AG04450 (cell line): ENCODE measurements around the gene HYOU1. TPM values are rescaled to one million over a fixed set of nuclear protein-coding genes. Genes with fewer than 3 reads are reported as not detected.
"Not testable (repeated sequence)": the region's sequence is repeated elsewhere in the genome, so short reads cannot be mapped to it uniquely, and the experiment has no call there.

Experiments
- CTCF ChIA-PET: fragments of 300-600, 350-600 bp; formaldehyde crosslinking; extraction: SDS; loops from one replicate; lab custom pipeline; 2022; ENCODE audit warnings: antibody characterized with exemption, inconsistent platforms; lab: Charles Lee
- POLR2A ChIA-PET: fragments of 350-600 bp; formaldehyde crosslinking; extraction: SDS; loops from one replicate; lab custom pipeline; 2021; ENCODE audit warnings: antibody characterized with exemption, inconsistent platforms; lab: Yijun Ruan, JAX
- DNase-seq: peaks from one replicate; pipeline ENCODE4 v3.0.0-alpha.2; 2011; ENCODE audit warnings: low read depth, low spot score
- H3K27ac ChIP-seq: one replicate; pipeline ENCODE4 v1.5.1; 2012; ENCODE audit warnings: low read depth, low read length, control low read depth
- H3K27me3 ChIP-seq: one replicate; pipeline ENCODE4 v1.6.0; 2012; ENCODE audit warnings: low read length; ENCODE audit not compliant: control insufficient read depth, insufficient read depth
- H3K4me3 ChIP-seq: 2 replicates; pipeline ENCODE4 v1.5.1; 2011; ENCODE audit warnings: mild to moderate bottlenecking, low read depth, low read length, control low read depth
- H3K9me3 ChIP-seq: 2 replicates; pipeline ENCODE4 v1.5.1; 2012; ENCODE audit warnings: low read length; ENCODE audit not compliant: control insufficient read depth, insufficient read depth
- CTCF ChIP-seq: IDR thresholded peaks from 2 replicates; pipeline ENCODE4 v1.5.1; 2011; ENCODE audit warnings: low read depth, low read length, control low read depth, inconsistent platforms
- polyA minus RNA-seq: library from RNA; depleted of rRNA, polyadenylated mRNA; stranded (reverse); fragments of >200 nt; gene quantifications from 2 replicates; pipeline ENCODE4 v1.2.3, GENCODE V29; 2011; rRNA and poly(A)+ RNA removed
- polyA plus RNA-seq: library from polyadenylated mRNA; depleted of rRNA; stranded (reverse); fragments of >200 nt; gene quantifications from 2 replicates; pipeline ENCODE4 v1.2.3, GENCODE V29; 2011; rRNA removed

Gene HYOU1, protein sequence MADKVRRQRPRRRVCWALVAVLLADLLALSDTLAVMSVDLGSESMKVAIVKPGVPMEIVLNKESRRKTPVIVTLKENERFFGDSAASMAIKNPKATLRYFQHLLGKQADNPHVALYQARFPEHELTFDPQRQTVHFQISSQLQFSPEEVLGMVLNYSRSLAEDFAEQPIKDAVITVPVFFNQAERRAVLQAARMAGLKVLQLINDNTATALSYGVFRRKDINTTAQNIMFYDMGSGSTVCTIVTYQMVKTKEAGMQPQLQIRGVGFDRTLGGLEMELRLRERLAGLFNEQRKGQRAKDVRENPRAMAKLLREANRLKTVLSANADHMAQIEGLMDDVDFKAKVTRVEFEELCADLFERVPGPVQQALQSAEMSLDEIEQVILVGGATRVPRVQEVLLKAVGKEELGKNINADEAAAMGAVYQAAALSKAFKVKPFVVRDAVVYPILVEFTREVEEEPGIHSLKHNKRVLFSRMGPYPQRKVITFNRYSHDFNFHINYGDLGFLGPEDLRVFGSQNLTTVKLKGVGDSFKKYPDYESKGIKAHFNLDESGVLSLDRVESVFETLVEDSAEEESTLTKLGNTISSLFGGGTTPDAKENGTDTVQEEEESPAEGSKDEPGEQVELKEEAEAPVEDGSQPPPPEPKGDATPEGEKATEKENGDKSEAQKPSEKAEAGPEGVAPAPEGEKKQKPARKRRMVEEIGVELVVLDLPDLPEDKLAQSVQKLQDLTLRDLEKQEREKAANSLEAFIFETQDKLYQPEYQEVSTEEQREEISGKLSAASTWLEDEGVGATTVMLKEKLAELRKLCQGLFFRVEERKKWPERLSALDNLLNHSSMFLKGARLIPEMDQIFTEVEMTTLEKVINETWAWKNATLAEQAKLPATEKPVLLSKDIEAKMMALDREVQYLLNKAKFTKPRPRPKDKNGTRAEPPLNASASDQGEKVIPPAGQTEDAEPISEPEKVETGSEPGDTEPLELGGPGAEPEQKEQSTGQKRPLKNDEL
- polyA plus RNA-seq (123 and 144 TPM in 2 replicates), polyA minus RNA-seq (127 and 152 TPM in 2 replicates)

DNA sequence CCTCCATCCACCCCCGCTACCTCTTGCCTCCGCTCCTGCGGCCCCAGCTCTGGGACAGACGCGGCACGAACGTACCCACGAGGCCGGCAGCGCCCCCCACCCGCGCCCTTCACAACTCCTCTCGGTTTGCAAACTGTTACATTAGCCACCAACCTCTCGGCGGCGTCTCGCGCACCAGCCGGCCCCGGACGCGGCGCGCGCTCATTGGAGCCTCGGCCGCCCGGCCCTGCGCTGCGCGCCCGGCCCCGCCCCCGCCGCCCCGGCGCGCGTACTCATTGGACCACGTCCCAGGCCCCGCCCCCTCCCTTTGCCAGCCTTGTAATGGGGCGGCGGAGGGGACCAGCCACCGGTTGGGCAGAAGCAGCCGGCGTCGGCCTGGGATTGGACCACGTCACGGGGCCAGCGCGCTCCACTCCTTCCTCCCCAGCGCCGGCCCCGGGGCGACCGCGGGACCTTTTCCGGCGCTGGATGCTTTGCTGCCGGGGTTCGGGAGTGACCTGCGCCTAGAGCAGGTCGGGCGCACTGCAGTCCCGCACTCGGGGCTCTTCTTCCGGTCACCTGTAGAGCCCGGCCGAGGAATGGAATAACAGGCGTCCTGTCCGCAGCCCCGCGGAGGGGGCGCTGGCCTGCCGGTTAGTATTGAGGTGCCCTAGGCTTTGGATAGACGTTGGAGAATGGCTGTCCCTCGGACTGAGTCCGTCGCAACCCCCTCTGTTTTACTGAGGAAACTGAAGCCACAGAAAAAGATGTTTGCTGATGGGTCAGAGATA lies at the start of gene HYOU1:
Gene HYOU1, minus strand, starts transcription at position 206 of the 770 bp plus-strand sequence. CDS start 1,045 bp downstream, outside the sequence.
- Histone ChIP-seq H3K4me3 (peak within 1 kb of the TSS; percentile 83), H3K9me3 (no peaks in the 10 kb centered on the region; the same call in 1 of the 2 replicates), H3K27ac (peak within 1 kb of the TSS; percentile 77), H3K27me3 (no peaks in the 10 kb centered on the region)
- ChIA-PET POLR2A (interaction anchor here (0.6 to 3.1 kb wide), 9 partner anchors 10 to 260 kb away, joined by 3 to 27 read pairs (median 5); partner anchors contain the start of genes DPAGT1, HMBS, MCAM and NLRX1), CTCF (interaction anchor here (0.9 to 1.3 kb wide), 5 partner anchors 12 to 267 kb away, joined by 3 to 5 read pairs (median 4); no protein-coding TSS in a partner anchor)
- peak; percentile 86 for DNase-seq
- TF ChIP-seq CTCF: peak; percentile 39

GRCh38 chr11:119103793-119104192 lies 46.8 kb upstream of the HYOU1 start:
- Histone ChIP-seq H3K27ac (no peak overlapping the region), H3K4me3 (no peak overlapping the region), H3K9me3 (no peaks in the 10 kb centered on the region), H3K27me3 (no peaks in the 10 kb centered on the region)
- ChIA-PET POLR2A (no interaction called here), CTCF (interaction anchor here (1.1 to 1.7 kb wide), 2 partner anchors 93 to 102 kb away, joined by 5 to 6 read pairs; partner anchors contain the start of gene CBL)
- no peak for TF ChIP-seq CTCF
- DNase-seq: no peak

GRCh38 chr11:119103161-119103664 lies 46.2 kb upstream of the HYOU1 start:
- H3K27ac ChIP-seq: peak overlapping the region; percentile 93
- CTCF ChIA-PET: interaction anchor here (0.7 to 2.3 kb wide), 9 partner anchors 11 to 409 kb away, joined by 3 to 25 read pairs (median 4); partner anchors contain the start of gene C1QTNF5
- POLR2A ChIA-PET: interaction anchor here (1.4 to 1.8 kb wide), 4 partner anchors 18 to 235 kb away, joined by 3 to 11 read pairs (median 8); partner anchors contain the start of genes HINFP and VPS11
- not testable (repeated sequence) for DNase-seq, H3K9me3 ChIP-seq, H3K27me3 ChIP-seq, H3K4me3 ChIP-seq

- Histone ChIP-seq H3K27me3 (no peaks in the 10 kb centered on the region), H3K4me3 (peak within 1 kb of the TSS; percentile 87), H3K9me3 (no peaks in the 10 kb centered on the region), H3K27ac (peak within 1 kb of the TSS; percentile 93)
- DNase-seq: peak; percentile 91
- ChIA-PET CTCF (interaction anchor here (0.6 to 2.3 kb wide), 15 partner anchors 10 to 272 kb away, joined by 3 to 25 read pairs (median 4); partner anchors contain the start of genes C1QTNF5, HINFP and NLRX1), POLR2A (interaction anchor here (0.6 to 1.8 kb wide), 10 partner anchors 8 to 236 kb away, joined by 3 to 21 read pairs (median 5); partner anchors contain the start of genes HINFP, HMBS, HYOU1 and MCAM)
- no peak for TF ChIP-seq CTCF
These were observed 44.9 kb upstream of the HYOU1 start, which contains the start of gene DPAGT1 for GRCh38 chr11:119101759-119102423. Gene DPAGT1 (minus strand): TSS chr11:119101853. CDS start chr11:119101655, 198 bp downstream.
